Loucy (cell line): ENCODE results near the gene PLXNB1.

Experiments used
- H2AFZ ChIP-seq: fragments of 200-600 bp; sonication (generic); 2 replicates; pipeline ENCODE4 v1.6.0; 2016; ENCODE audit warnings: antibody characterized with exemption, mild to moderate bottlenecking, low read length, moderate library complexity
- H3F3A ChIP-seq: fragments of 200-600 bp; 2 replicates; pipeline ENCODE4 v1.6.0; 2016; ENCODE audit warnings: antibody characterized with exemption, low read depth, mild to moderate bottlenecking
- H3K27me3 ChIP-seq: fragments of 200-600 bp; sonication (generic); 2 replicates; pipeline ENCODE4 v1.6.1; 2014; ENCODE audit warnings: low read length, mild to moderate bottlenecking; ENCODE audit not compliant: insufficient read depth, poor library complexity, severe bottlenecking
- H3K36me3 ChIP-seq: fragments of 200-600 bp; sonication (generic); 2 replicates; pipeline ENCODE4 v1.6.1; 2016; ENCODE audit warnings: low read length; ENCODE audit not compliant: insufficient read depth
- H3K4me1 ChIP-seq: fragments of 200-600 bp; sonication (generic); 2 replicates; pipeline ENCODE4 v1.5.1; 2014; ENCODE audit warnings: low read length, mild to moderate bottlenecking; ENCODE audit not compliant: insufficient read depth, poor library complexity, severe bottlenecking
- H3K4me2 ChIP-seq: fragments of 200-600 bp; sonication (generic); 2 replicates; pipeline ENCODE4 v1.6.0; 2014; ENCODE audit warnings: antibody characterized with exemption, low read length, low read depth, mild to moderate bottlenecking; ENCODE audit not compliant: poor library complexity, severe bottlenecking
- H3K4me3 ChIP-seq: fragments of 200-600 bp; sonication (generic); 2 replicates; pipeline ENCODE4 v1.5.1; 2014; ENCODE audit warnings: low read length, mild to moderate bottlenecking, mixed read lengths; ENCODE audit not compliant: poor library complexity, severe bottlenecking
- H3K79me2 ChIP-seq: fragments of 200-600 bp; sonication (generic); 2 replicates; pipeline ENCODE4 v1.6.1; 2014; ENCODE audit warnings: low read length; ENCODE audit not compliant: insufficient read depth
- H3K9ac ChIP-seq: fragments of 200-600 bp; sonication (generic); 2 replicates; pipeline ENCODE4 v1.6.0; 2014; ENCODE audit warnings: mild to moderate bottlenecking, low read depth, low read length, moderate library complexity; ENCODE audit not compliant: poor library complexity, severe bottlenecking
- H3K9me2 ChIP-seq: fragments of 200-600 bp; sonication (generic); replicated peaks from 2 replicates; pipeline ENCODE4 v1.6.1; 2016; ENCODE audit warnings: low read depth, low read length, mixed read lengths
- H3K9me3 ChIP-seq: fragments of 200-600 bp; sonication (generic); 2 replicates; pipeline ENCODE4 v1.6.1; 2014; ENCODE audit warnings: mild to moderate bottlenecking, antibody characterized with exemption, low read length, low read depth; ENCODE audit not compliant: insufficient read depth
- H4K20me1 ChIP-seq: fragments of 200-600 bp; sonication (generic); 2 replicates; pipeline ENCODE4 v1.6.0; 2014; ENCODE audit warnings: antibody characterized with exemption, low read length, mild to moderate bottlenecking; ENCODE audit not compliant: insufficient read depth, poor library complexity, severe bottlenecking
- CTCF ChIP-seq: fragments of 200-600 bp; sonication (generic); conservative IDR thresholded peaks from 2 replicates; pipeline ENCODE4 v1.5.1; 2014; ENCODE audit warnings: mild to moderate bottlenecking, antibody characterized with exemption, low read length
- EZH2phosphoT487 ChIP-seq: fragments of 200-600 bp; IDR thresholded peaks from 2 replicates; pipeline ENCODE4 v1.6.1; 2018; ENCODE audit warnings: antibody characterized with exemption, mild to moderate bottlenecking, moderate library complexity, borderline replicate concordance

The PLXNB1 gene

GRCh38 chr3:48412375-48413001 is 17.4 kb downstream of the PLXNB1 start:
- Histone ChIP-seq H3K36me3 (peaks cover 69% of the 10 kb centered on the region; the same call in 1 of the 2 replicates), H4K20me1 (no peaks in the 10 kb centered on the region), H2AFZ (no peak overlapping the region)

GRCh38 chr3:48411606-48412374 is 18.1 kb downstream of the PLXNB1 start:
- H3K79me2 ChIP-seq: no peaks in the 10 kb centered on the region
- H3K9me2 ChIP-seq: no peaks in the 10 kb centered on the region
- no peaks in the 10 kb centered on the region for H3K27me3 ChIP-seq
- peaks cover 69% of the 10 kb centered on the region; the same call in 1 of the 2 replicates for H3K36me3 ChIP-seq
- H3K9ac ChIP-seq: no peak overlapping the region
- no peak overlapping the region for H2AFZ ChIP-seq
- no peak overlapping the region for H3K4me2 ChIP-seq
- H3K4me1 ChIP-seq: peaks cover 8% of the 10 kb centered on the region
- H4K20me1 ChIP-seq: no peaks in the 10 kb centered on the region
- H3F3A ChIP-seq: no peaks in the 10 kb centered on the region
- TF ChIP-seq CTCF (no peak), EZH2phosphoT487 (no peak)
- H3K9me3 ChIP-seq: no peaks in the 10 kb centered on the region
- H3K4me3 ChIP-seq: no peak overlapping the region

More at GRCh38 chr3:48412375-48413001, 17.4 kb downstream of the PLXNB1 start:
- peaks cover 1% of the 10 kb centered on the region for H3K4me1 ChIP-seq
- no peak overlapping the region for H3K4me2 ChIP-seq
- H3K9ac ChIP-seq: no peak overlapping the region
- no peaks in the 10 kb centered on the region for H3K27me3 ChIP-seq
- no peak for TF ChIP-seq CTCF
- no peak for TF ChIP-seq EZH2phosphoT487
- H3K79me2 ChIP-seq: no peaks in the 10 kb centered on the region
- no peaks in the 10 kb centered on the region for H3F3A ChIP-seq
- H3K9me2 ChIP-seq: no peaks in the 10 kb centered on the region
- no peaks in the 10 kb centered on the region for H3K9me3 ChIP-seq
- no peak overlapping the region for H3K4me3 ChIP-seq

GRCh38 chr3:48411041-48411588 is 18.8 kb downstream of the PLXNB1 start:
- Histone ChIP-seq H3F3A (no peaks in the 10 kb centered on the region), H3K79me2 (no peaks in the 10 kb centered on the region), H3K9me3 (no peaks in the 10 kb centered on the region), H3K9me2 (no peaks in the 10 kb centered on the region), H4K20me1 (no peaks in the 10 kb centered on the region), H3K36me3 (peaks cover 76% of the 10 kb centered on the region; the same call in 1 of the 2 replicates), H3K4me1 (peaks cover 15% of the 10 kb centered on the region), H3K4me2 (no peak overlapping the region), H2AFZ (no peak overlapping the region), H3K27me3 (no peaks in the 10 kb centered on the region), H3K9ac (no peak overlapping the region), H3K4me3 (no peak overlapping the region)
- no peak for TF ChIP-seq CTCF
- no peak for TF ChIP-seq EZH2phosphoT487
